ENCODE results near the gene HDDC3. TPM values are rescaled to one million over a fixed set of nuclear protein-coding genes. Genes with fewer than 3 reads are reported as not detected.
"Not testable (repeated sequence)": the region's sequence is repeated elsewhere in the genome, so short reads cannot be mapped to it uniquely, and the experiment has no call there.

HDDC3 gene
- polyA plus RNA-seq, 3 donors: 19.2 to 20.1 (median 19.9) TPM

DNA sequence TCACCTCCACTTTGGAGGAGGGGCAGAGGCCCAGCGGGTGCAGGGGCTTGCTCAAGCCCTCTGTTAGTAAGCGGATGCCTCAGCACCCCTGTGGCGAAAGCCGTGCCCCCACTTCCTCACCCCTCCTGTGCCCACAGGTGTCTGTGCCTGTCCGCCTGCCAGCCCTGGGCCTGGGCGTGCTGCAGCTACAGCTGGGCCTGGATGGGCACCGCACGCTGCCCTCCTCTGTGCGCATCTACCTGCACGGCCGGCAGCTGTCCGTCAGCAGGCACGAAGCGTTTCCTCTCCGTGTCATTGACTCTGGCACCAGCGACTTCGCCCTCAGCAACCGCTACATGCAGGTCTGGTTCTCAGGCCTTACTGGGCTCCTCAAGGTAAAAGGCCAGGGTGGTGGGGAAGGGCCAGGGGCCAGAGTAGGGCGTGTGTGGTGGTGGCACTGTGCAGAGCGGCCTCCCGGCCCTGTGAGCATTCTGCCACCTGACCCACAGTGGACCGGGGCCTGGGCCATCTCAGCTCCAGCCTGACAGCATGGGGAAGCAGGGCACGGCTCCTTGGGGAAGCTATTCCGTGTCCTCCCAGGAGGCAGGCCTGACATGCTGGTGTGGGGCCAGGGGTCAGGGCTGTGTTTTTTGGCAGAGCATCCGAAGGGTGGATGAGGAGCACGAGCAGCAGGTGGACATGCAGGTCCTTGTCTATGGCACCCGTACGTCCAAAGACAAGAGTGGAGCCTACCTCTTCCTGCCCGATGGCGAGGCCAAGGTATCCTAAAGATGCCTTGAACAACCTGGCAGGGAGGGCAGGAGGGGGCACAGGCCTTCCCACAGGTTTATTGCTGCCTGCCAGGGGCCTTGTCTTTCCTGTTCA lies 20.2 kb downstream of the HDDC3 start:
- no peak for DNase-seq

- DNase-seq: no peak
Measured at GRCh38 chr15:90911302-90911623, 21.1 kb downstream of the HDDC3 start.

DNA sequence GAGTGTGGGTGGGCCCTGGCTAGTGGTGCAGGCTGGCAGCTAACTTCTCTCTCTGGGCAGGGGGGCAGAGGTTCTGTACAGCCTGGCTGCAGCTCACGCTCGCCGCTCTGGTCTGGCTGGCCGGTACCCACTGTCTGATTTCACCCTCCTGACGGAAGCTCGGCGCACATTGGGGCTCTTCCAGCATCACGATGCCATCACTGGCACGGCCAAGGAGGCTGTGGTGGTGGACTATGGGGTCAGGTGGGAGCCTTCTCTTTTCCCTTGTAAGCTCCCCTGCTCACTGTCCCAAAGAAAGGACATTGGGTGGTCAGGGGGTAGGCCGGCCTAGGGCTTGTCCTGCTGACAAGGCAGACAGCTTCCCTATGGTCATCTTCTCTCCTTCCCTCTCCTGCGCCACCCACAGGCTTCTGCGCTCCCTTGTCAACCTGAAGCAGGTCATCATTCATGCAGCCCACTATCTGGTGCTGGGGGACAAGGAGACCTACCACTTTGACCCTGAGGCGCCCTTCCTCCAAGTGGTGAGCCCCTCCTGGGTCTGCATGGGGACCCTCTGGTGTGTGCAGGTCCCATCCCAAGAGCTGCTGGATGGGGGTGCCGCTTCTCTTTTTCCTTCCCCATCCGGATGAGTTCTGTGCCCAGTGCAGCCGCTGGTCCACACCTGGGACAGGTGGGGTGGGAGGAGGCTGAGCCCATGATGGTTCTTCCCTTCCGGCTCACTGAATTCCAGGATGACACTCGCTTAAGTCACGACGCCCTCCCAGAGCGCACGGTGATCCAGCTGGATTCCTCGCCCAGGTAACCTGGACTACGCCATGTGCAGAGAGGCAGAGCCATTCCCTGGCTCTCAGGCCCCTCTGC lies 21.7 kb downstream of the HDDC3 start:
- DNase-seq: no peak

DNA sequence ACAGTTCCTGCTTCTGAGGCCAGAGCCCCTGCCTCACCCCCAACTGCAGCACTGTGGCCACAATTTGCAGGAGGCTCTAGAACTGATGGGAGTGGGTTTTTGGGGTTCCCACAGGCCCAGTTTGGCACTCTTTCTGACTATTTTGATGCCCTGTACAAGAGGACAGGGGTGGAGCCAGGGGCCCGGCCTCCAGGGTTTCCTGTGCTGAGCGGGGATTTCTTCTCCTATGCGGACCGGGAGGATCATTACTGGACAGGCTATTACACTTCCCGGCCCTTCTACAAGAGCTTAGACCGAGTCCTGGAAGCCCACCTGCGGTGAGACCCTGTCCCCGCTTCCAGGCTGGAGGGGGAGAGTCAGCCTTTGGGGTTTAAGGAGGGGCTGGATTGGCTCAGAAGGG lies 22.4 kb downstream of the HDDC3 start:
- no peak for DNase-seq

DNA sequence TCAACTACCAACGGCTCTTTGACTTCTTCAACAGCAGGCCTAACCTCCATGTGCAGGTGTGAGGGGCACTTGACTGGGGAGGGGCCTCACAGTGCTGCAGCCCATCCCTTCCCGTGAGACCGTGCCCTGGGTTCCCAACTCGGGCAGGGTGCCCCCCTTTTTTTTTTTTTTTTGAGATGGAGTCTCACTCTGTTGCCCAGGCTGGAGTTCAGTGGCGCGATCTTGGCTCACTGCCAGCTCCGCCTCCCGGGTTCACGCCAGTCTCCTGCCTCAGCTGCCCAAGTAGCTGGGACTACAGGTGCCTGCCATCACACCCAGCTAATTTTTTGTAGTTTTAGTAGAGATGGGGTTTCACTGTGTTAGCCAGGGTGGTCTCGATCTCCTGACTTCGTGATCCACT lies 22.9 kb downstream of the HDDC3 start:
- DNase-seq: not testable (repeated sequence)

- DNase-seq: no peak
Measured at GRCh38 chr15:90907838-90908507, 24.4 kb downstream of the HDDC3 start.

GRCh38 chr15:90907051-90907660 lies 25.2 kb downstream of the HDDC3 start:
- no peak for DNase-seq

DNA sequence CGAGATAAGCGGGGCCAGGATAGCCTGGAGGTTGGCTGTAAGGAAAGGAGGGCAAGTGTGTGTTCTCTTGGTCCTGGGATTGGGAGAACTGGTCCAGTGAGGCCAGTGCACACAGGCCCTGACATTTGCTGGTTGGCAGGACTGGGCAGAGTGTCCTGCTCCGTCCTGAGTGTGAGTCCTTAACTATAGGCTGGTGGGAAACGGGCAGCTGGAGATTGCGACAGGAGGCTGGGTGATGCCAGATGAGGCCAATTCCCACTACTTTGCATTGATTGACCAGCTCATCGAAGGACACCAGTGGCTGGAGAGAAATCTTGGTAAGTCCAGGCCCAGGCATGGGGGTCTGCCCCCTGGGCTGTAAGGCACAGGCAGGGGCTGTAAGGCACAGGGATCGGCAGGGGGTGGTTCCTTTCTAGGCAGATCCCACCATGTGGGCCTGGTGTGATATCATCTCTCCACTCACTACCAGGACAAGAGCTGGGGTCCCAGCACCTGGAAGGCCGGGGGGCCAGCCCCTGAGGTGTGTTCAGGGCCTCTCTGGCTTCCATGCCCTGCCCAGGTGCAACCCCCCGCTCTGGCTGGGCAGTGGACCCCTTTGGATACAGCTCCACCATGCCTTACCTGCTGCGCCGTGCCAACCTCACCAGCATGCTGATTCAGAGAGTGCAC lies 26.0 kb downstream of the HDDC3 start:
- DNase-seq: no peak

DNA sequence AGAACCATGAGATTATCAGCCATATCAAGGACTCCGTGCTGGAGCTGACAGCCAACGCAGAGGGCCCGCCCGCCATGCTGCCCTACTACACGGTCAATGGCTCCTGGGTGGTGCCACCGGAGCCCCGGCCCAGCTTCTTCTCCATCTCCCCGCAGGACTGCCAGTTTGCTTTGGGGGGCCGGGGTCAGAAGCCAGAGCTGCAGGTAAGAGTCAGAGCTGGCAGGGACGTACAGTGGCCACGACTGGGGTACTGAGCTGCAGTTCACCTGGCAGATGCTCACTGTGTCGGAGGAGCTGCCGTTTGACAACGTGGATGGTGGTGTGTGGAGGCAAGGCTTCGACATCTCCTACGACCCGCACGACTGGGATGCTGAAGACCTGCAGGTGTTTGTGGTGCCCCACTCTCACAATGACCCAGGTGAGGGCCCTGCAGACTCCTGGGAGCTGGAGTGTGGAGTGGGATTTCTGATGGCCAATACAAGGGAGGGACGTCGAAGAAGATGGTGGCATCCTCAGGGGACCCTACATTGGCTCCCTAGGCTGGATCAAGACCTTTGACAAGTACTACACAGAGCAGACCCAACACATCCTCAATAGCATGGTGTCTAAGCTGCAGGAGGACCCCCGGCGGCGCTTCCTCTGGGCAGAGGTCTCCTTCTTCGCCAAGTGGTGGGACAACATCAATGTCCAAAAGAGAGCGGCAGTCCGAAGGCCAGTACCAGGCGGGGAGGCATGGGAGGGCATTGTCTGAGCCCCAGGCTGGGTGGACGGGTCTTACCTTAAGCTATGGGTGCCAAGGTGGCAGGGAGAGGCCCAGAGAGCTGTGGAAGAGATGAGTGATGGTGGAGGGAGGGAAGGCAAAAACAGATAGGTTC lies 26.8 kb downstream of the HDDC3 start:
- no peak for DNase-seq

DNA sequence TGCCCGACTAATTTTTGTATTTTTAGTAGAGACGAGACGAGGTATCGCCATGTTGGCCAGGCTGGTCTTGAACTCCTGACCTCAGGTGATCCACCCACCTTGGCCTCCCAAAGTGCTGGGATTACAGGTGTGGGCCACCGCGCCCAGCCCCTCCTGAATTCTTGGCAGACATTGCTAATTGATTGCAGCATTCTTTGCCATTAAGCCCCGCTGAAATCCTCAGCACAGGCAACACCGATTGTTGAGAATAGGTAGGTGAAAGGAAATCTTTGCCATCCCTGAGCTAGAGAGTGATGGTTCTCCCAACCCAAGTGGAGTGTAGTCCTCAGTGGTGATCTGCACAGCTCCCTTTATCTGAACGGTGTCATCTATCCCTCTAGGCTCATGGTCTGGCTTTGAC lies 27.6 kb downstream of the HDDC3 start:
- no peak for DNase-seq

- peak; percentile 20 for DNase-seq
Measured at GRCh38 chr15:90903733-90904536, 28.4 kb downstream of the HDDC3 start.

DNA sequence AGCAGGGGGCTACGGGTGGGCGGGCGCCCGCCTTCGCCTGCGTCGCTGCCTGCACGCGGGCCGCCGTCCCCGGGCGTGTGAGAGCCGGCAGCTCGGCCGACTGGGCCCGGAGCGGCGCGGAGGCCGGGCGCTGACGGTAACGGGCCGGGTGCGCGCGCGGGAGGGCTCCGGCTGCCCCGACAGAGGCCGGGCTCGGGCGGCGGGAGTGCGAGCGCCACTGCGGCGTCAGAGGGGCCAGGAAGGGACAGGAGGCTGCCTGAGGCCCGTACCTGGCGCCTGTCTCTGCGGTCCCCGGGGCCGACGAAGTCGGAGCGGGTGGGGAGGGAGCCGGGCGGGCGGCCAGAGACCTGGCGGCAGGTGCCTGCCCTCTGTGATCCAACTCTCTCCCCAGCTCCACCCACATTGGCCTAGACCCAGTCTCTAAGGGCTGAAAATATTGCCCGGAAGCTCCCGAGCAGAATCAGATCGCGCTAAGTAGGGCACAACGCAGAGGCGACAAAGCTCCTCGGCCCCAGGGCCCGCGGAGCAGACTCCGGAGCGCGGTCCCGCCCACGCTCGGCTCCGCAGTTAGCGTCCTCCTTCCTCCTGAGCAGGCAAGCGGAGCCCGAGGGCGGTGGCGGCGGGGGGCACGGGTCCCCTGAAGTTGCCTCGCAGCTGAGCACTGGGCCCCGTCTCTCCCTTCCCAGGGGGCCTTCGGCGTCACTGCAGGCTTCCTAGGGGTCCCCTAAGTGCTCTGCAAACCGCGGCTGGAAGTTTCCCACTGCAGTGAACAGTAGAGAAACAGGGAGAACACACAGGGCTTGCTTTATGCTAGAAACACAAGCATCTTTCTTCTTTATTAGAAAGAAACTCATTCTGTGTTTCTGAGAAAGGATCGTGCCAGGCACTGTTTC lies 29.3 kb downstream of the HDDC3 start, which contains the start of gene MAN2A2:
MAN2A2 (plus strand) TSS at position 463 of the 893 bp plus-strand sequence. CDS start 906 bp downstream, outside the sequence.
- peak; percentile 58 for DNase-seq

- DNase-seq: peak; percentile 81
Measured at GRCh38 chr15:90902040-90902839, 30.1 kb downstream of the HDDC3 start.

- DNase-seq: no peak
Measured at GRCh38 chr15:90901175-90902039, 30.9 kb downstream of the HDDC3 start.

GRCh38 chr15:90897131-90897655 lies 35.2 kb downstream of the HDDC3 start:
- DNase-seq: not testable (repeated sequence)

DNA sequence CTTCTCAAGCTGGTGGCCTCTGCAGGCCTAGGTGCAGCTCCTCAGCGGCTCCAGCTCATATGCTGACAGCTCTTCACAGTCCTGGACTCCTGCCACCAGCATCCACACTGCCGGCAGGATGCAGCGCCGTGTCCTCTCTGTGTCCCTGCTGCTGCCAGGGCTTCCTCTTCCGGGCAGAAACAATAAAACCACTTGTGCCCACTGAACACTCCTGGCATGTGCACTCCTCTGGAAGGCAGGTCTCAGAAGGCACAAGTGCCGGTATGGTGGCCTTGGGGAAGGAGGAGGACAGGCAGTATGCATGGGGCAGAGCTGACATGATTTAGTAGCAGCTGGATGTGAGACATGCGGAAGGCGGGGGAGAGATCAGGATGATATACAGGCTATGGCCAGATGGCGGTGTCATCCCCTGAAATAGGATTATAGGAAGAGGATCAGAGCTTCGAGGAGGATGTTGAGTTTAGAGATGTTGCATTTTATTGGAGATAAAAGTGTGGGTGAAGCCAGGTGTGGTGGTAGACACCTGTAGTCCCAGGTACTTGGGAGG lies 36.7 kb downstream of the HDDC3 start:
- peak; percentile 54 for DNase-seq

All from renal pelvis (tissue), 4 donors.